Left lobe of liver (tissue), 2 donors: Measurements from ENCODE around the gene RAPGEF5. TPM values are rescaled to one million over a fixed set of nuclear protein-coding genes. Genes with fewer than 3 reads are reported as not detected.

ENCODE experiments used
- ATAC-seq: fragments of 200-7000 bp; cut with Tn5 transposase; one replicate; pipeline ENCODE4 v1.9.1; 2020; ENCODE audit warnings: mild to moderate bottlenecking, moderate library complexity
- DNase-seq: peaks from one replicate; pipeline ENCODE4 v3.0.0-alpha.2; 2020; ENCODE audit warnings: low spot score
- total RNA-seq: library from RNA; stranded (reverse); gene quantifications from one replicate; pipeline ENCODE4 v1.2.1, GENCODE V29; 2021
- donor health status: DM: no; HTN: no; CAD: no; lungs with moderate emphysema.
- donor health status: DM: no; HTN: yes; CAD: no.

RAPGEF5 gene
- total RNA-seq, 1 donor from 2014 or later = 21.2 TPM

- no peak for DNase-seq
- ATAC-seq = no peak
These were observed 39.3 kb downstream of the RAPGEF5 start for GRCh38 chr7:22317632-22318031.

- no peak for DNase-seq
- ATAC-seq = no peak
These were observed 40.0 kb downstream of the RAPGEF5 start for GRCh38 chr7:22316914-22317313.

GRCh38 chr7:22307816-22308215, 49.1 kb downstream of the RAPGEF5 start:
- DNase-seq (no peak), ATAC-seq (no peak)

GRCh38 chr7:22305706-22306105, 51.2 kb downstream of the RAPGEF5 start:
- no peak for ATAC-seq

GRCh38 chr7:22302951-22303423, 54.0 kb downstream of the RAPGEF5 start:
- ATAC-seq = no peak
- no peak for DNase-seq

More at GRCh38 chr7:22305706-22306105, 51.2 kb downstream of the RAPGEF5 start:
- no peak for DNase-seq

GRCh38 chr7:22302193-22302592, 54.8 kb downstream of the RAPGEF5 start:
- DNase-seq = no peak
- ATAC-seq = no peak

GRCh38 chr7:22301790-22302189, 55.2 kb downstream of the RAPGEF5 start:
- no peak for ATAC-seq
- DNase-seq = no peak

GRCh38 chr7:22300839-22301238, 56.1 kb downstream of the RAPGEF5 start:
- DNase-seq = no peak

GRCh38 chr7:22296916-22297315, 60.0 kb downstream of the RAPGEF5 start:
- DNase-seq = no peak
- peak; percentile 34 for ATAC-seq

More at GRCh38 chr7:22300839-22301238, 56.1 kb downstream of the RAPGEF5 start:
- no peak for ATAC-seq

- no peak for DNase-seq
- no peak for ATAC-seq
These were observed 60.7 kb downstream of the RAPGEF5 start for GRCh38 chr7:22296265-22296566.

GRCh38 chr7:22295402-22296264, 61.3 kb downstream of the RAPGEF5 start:
- DNase-seq (no peak), ATAC-seq (no peak)

- DNase-seq (no peak), ATAC-seq (no peak)
These were observed 64.4 kb downstream of the RAPGEF5 start for GRCh38 chr7:22292531-22292930.

GRCh38 chr7:22291977-22292376, 65.0 kb downstream of the RAPGEF5 start:
- ATAC-seq = no peak

GRCh38 chr7:22288202-22288601, 68.8 kb downstream of the RAPGEF5 start:
- no peak for DNase-seq
- no peak for ATAC-seq

More at GRCh38 chr7:22291977-22292376, 65.0 kb downstream of the RAPGEF5 start:
- no peak for DNase-seq

GRCh38 chr7:22287412-22287811, 69.5 kb downstream of the RAPGEF5 start:
- no peak for ATAC-seq

GRCh38 chr7:22286436-22286835, 70.5 kb downstream of the RAPGEF5 start:
- no peak for ATAC-seq
- no peak for DNase-seq

More at GRCh38 chr7:22287412-22287811, 69.5 kb downstream of the RAPGEF5 start:
- no peak for DNase-seq

- ATAC-seq = no peak
These were observed 75.5 kb downstream of the RAPGEF5 start for GRCh38 chr7:22281481-22281880.

GRCh38 chr7:22280031-22280430, 76.9 kb downstream of the RAPGEF5 start:
- ATAC-seq = no peak
- DNase-seq = no peak

More at GRCh38 chr7:22281481-22281880, 75.5 kb downstream of the RAPGEF5 start:
- no peak for DNase-seq

GRCh38 chr7:22278660-22279059, 78.3 kb downstream of the RAPGEF5 start:
- DNase-seq (no peak), ATAC-seq (no peak)

GRCh38 chr7:22277375-22277774, 79.6 kb downstream of the RAPGEF5 start:
- ATAC-seq (no peak), DNase-seq (no peak)

GRCh38 chr7:22275661-22276060, 81.3 kb downstream of the RAPGEF5 start:
- DNase-seq (no peak), ATAC-seq (no peak)

GRCh38 chr7:22271311-22271710, 85.6 kb downstream of the RAPGEF5 start:
- no peak for ATAC-seq
- no peak for DNase-seq

GRCh38 chr7:22270371-22270770, 86.6 kb downstream of the RAPGEF5 start:
- DNase-seq (no peak), ATAC-seq (no peak)
